ENCODE data around the gene INTS11. TPM values are rescaled to one million over a fixed set of nuclear protein-coding genes. Genes with fewer than 3 reads are reported as not detected.

Gene INTS11
- total and polyA plus RNA-seq, 2 experiments from 2014 or later: 102 to 161 TPM

- TF ChIP-seq ZNF462 (CRISPR knock-in tag; IDR thresholded peaks at IDR 0.05) (no peak), EZH2 (IDR thresholded peaks at IDR 0.05; ENCODE audit: low read depth, unreplicated experiment) (no peak), ETS1 (IDR thresholded peaks at IDR 0.05) (no peak), ZNF114 (CRISPR knock-in tag; IDR thresholded peaks at IDR 0.05) (no peak), STAT1 (IDR thresholded peaks at IDR 0.05; ENCODE audit: unreplicated experiment) (no peak), EZH2phosphoT487 (IDR thresholded peaks at IDR 0.05; ENCODE audit: unreplicated experiment) (no peak), CTCF (conservative IDR thresholded peaks at IDR 0.05; ENCODE audit: low read depth in 2 of 2) (no peak), ZNF331 (CRISPR knock-in tag; IDR thresholded peaks at IDR 0.05; ENCODE audit: low read depth) (no peak), CREB1 (CRISPR knock-in tag; IDR thresholded peaks at IDR 0.05; ENCODE audit: low read depth) (no peak)
Measured at GRCh38 chr1:1356796-1357401, 32.4 kb upstream of the INTS11 start (continued).

Data from GM23338 (cell line).